Activated naive CD8-positive, alpha-beta T cell treated with anti-CD3 and anti-CD28 coated beads, Interleukin-2, amount 50 U/mL, for 24 hours (primary cell): ENCODE data around the gene LEF1.

Experiments
- ATAC-seq: fragments of 150-1000 bp; cut with Tn5 transposase; one replicate; pipeline ENCODE4 v1.10.0; 2021
- DNase-seq: peaks from one replicate; pipeline ENCODE4 v3.0.0; 2021
- H3K27ac Mint-ChIP-seq: one replicate; pipeline ENCODE4 v1.8.0; 2021; ENCODE audit warnings: mild to moderate bottlenecking, mixed read lengths
- H3K27me3 Mint-ChIP-seq: one replicate; pipeline ENCODE4 v1.8.0; 2021; ENCODE audit warnings: mixed read lengths
- H3K36me3 Mint-ChIP-seq: one replicate; pipeline ENCODE4 v1.8.0; 2021; ENCODE audit warnings: low read depth, mixed read lengths
- H3K4me1 Mint-ChIP-seq: one replicate; pipeline ENCODE4 v1.8.0; 2021; ENCODE audit warnings: mixed read lengths
- H3K4me3 Mint-ChIP-seq: one replicate; pipeline ENCODE4 v1.8.0; 2021; ENCODE audit warnings: mild to moderate bottlenecking, moderate library complexity, mixed read lengths
- H3K9me3 Mint-ChIP-seq: one replicate; pipeline ENCODE4 v1.8.0; 2021; ENCODE audit warnings: mixed read lengths

The LEF1 gene

GRCh38 chr4:108149588-108150380 lies 18.9 kb downstream of the LEF1 start:
- peak overlapping the region; percentile 44 for H3K4me3 Mint-ChIP-seq
- H3K4me1 Mint-ChIP-seq: peaks cover 80% of the 10 kb centered on the region
- peak overlapping the region; percentile 73 for H3K27ac Mint-ChIP-seq
- ATAC-seq (no peak), DNase-seq (no peak)
- no peaks in the 10 kb centered on the region for H3K9me3 Mint-ChIP-seq
- peaks cover 15% of the 10 kb centered on the region for H3K36me3 Mint-ChIP-seq
- no peaks in the 10 kb centered on the region for H3K27me3 Mint-ChIP-seq

- peaks cover 15% of the 10 kb centered on the region for H3K36me3 Mint-ChIP-seq
These were observed 20.4 kb downstream of the LEF1 start for GRCh38 chr4:108148316-108148715.

GRCh38 chr4:108146819-108147218 lies 21.9 kb downstream of the LEF1 start:
- Mint-ChIP-seq H3K27me3 (no peaks in the 10 kb centered on the region), H3K27ac (peak overlapping the region; percentile 82), H3K36me3 (peaks cover 6% of the 10 kb centered on the region), H3K9me3 (no peaks in the 10 kb centered on the region), H3K4me3 (peak overlapping the region; percentile 66), H3K4me1 (peaks cover 89% of the 10 kb centered on the region)
- DNase-seq (no peak), ATAC-seq (no peak)

More at GRCh38 chr4:108148316-108148715, 20.4 kb downstream of the LEF1 start:
- peak; percentile 71 for ATAC-seq
- no peak for DNase-seq
- H3K9me3 Mint-ChIP-seq: no peaks in the 10 kb centered on the region
- peak overlapping the region; percentile 22 for H3K4me3 Mint-ChIP-seq
- H3K27ac Mint-ChIP-seq: peak overlapping the region; percentile 82
- no peaks in the 10 kb centered on the region for H3K27me3 Mint-ChIP-seq
- H3K4me1 Mint-ChIP-seq: peaks cover 91% of the 10 kb centered on the region

GRCh38 chr4:108146336-108146735 lies 22.4 kb downstream of the LEF1 start:
- Mint-ChIP-seq H3K4me3 (peak overlapping the region; percentile 66), H3K9me3 (no peaks in the 10 kb centered on the region), H3K27me3 (no peaks in the 10 kb centered on the region), H3K36me3 (peaks cover 5% of the 10 kb centered on the region), H3K27ac (peak overlapping the region; percentile 82), H3K4me1 (peaks cover 90% of the 10 kb centered on the region)
- no peak for DNase-seq
- ATAC-seq: no peak

GRCh38 chr4:108144451-108144850 lies 24.3 kb downstream of the LEF1 start:
- Mint-ChIP-seq H3K9me3 (no peaks in the 10 kb centered on the region), H3K4me1 (peaks cover 93% of the 10 kb centered on the region), H3K4me3 (peak overlapping the region; percentile 45), H3K27ac (peak overlapping the region; percentile 82), H3K36me3 (peaks cover 6% of the 10 kb centered on the region), H3K27me3 (no peaks in the 10 kb centered on the region)
- ATAC-seq: peak; percentile 71
- peak; percentile 43 for DNase-seq

GRCh38 chr4:108143515-108143914 lies 25.2 kb downstream of the LEF1 start:
- peaks cover 7% of the 10 kb centered on the region for H3K36me3 Mint-ChIP-seq
- ATAC-seq: no peak
- H3K9me3 Mint-ChIP-seq: no peaks in the 10 kb centered on the region
- peak overlapping the region; percentile 45 for H3K4me3 Mint-ChIP-seq
- H3K27ac Mint-ChIP-seq: peak overlapping the region; percentile 82
- no peak for DNase-seq
- no peaks in the 10 kb centered on the region for H3K27me3 Mint-ChIP-seq
- H3K4me1 Mint-ChIP-seq: peaks cover 98% of the 10 kb centered on the region

GRCh38 chr4:108142870-108143269 lies 25.9 kb downstream of the LEF1 start:
- DNase-seq (no peak), ATAC-seq (no peak)
- Mint-ChIP-seq H3K27me3 (no peaks in the 10 kb centered on the region), H3K9me3 (no peaks in the 10 kb centered on the region), H3K4me1 (peaks cover 98% of the 10 kb centered on the region), H3K4me3 (peak overlapping the region; percentile 45), H3K27ac (peak overlapping the region; percentile 82), H3K36me3 (peaks cover 7% of the 10 kb centered on the region)

- Mint-ChIP-seq H3K36me3 (peaks cover 7% of the 10 kb centered on the region), H3K4me3 (peak overlapping the region; percentile 69), H3K4me1 (peaks cover 93% of the 10 kb centered on the region), H3K27ac (peak overlapping the region; percentile 100), H3K27me3 (no peaks in the 10 kb centered on the region), H3K9me3 (no peaks in the 10 kb centered on the region)
- DNase-seq (no peak), ATAC-seq (peak; percentile 20)
These were observed 27.4 kb downstream of the LEF1 start for GRCh38 chr4:108141213-108141950.

- Mint-ChIP-seq H3K9me3 (no peaks in the 10 kb centered on the region), H3K4me1 (peaks cover 93% of the 10 kb centered on the region), H3K36me3 (peaks cover 7% of the 10 kb centered on the region), H3K4me3 (peak overlapping the region; percentile 69), H3K27ac (peak overlapping the region; percentile 100), H3K27me3 (no peaks in the 10 kb centered on the region)
- ATAC-seq: no peak
- no peak for DNase-seq
These were observed 28.4 kb downstream of the LEF1 start for GRCh38 chr4:108140328-108140727.

- DNase-seq (no peak), ATAC-seq (peak; percentile 38)
- H3K27ac Mint-ChIP-seq: peak overlapping the region; percentile 100
- peaks cover 93% of the 10 kb centered on the region for H3K4me1 Mint-ChIP-seq
- H3K9me3 Mint-ChIP-seq: no peaks in the 10 kb centered on the region
- H3K36me3 Mint-ChIP-seq: peaks cover 7% of the 10 kb centered on the region
- peak overlapping the region; percentile 69 for H3K4me3 Mint-ChIP-seq
- no peaks in the 10 kb centered on the region for H3K27me3 Mint-ChIP-seq
These were observed 29.6 kb downstream of the LEF1 start for GRCh38 chr4:108139089-108139488.

GRCh38 chr4:108135549-108136209 lies 33.1 kb downstream of the LEF1 start:
- ATAC-seq (peak; percentile 23), DNase-seq (no peak)
- peaks cover 15% of the 10 kb centered on the region for H3K36me3 Mint-ChIP-seq
- no peaks in the 10 kb centered on the region for H3K9me3 Mint-ChIP-seq
- peaks cover 90% of the 10 kb centered on the region for H3K4me1 Mint-ChIP-seq
- H3K27ac Mint-ChIP-seq: peak overlapping the region; percentile 77
- H3K27me3 Mint-ChIP-seq: no peaks in the 10 kb centered on the region
- peak overlapping the region; percentile 66 for H3K4me3 Mint-ChIP-seq

- H3K4me1 Mint-ChIP-seq: peaks cover 91% of the 10 kb centered on the region
- peak overlapping the region; percentile 65 for H3K27ac Mint-ChIP-seq
- no peak for DNase-seq
- ATAC-seq: no peak
- H3K4me3 Mint-ChIP-seq: no peak overlapping the region
- H3K36me3 Mint-ChIP-seq: peaks cover 19% of the 10 kb centered on the region
- H3K27me3 Mint-ChIP-seq: no peaks in the 10 kb centered on the region
- H3K9me3 Mint-ChIP-seq: no peaks in the 10 kb centered on the region
These were observed 37.8 kb downstream of the LEF1 start for GRCh38 chr4:108130955-108131354.

GRCh38 chr4:108129196-108129595 lies 39.5 kb downstream of the LEF1 start:
- ATAC-seq (no peak), DNase-seq (no peak)
- peaks cover 89% of the 10 kb centered on the region for H3K4me1 Mint-ChIP-seq
- H3K27ac Mint-ChIP-seq: peak overlapping the region; percentile 92
- H3K27me3 Mint-ChIP-seq: no peaks in the 10 kb centered on the region
- H3K4me3 Mint-ChIP-seq: no peak overlapping the region
- H3K9me3 Mint-ChIP-seq: no peaks in the 10 kb centered on the region
- peaks cover 24% of the 10 kb centered on the region for H3K36me3 Mint-ChIP-seq

- Mint-ChIP-seq H3K36me3 (peaks cover 23% of the 10 kb centered on the region), H3K9me3 (no peaks in the 10 kb centered on the region), H3K27me3 (no peaks in the 10 kb centered on the region)
These were observed 41.9 kb downstream of the LEF1 start for GRCh38 chr4:108126806-108127205.

More at GRCh38 chr4:108126806-108127205, 41.9 kb downstream of the LEF1 start:
- Mint-ChIP-seq H3K4me1 (peaks cover 84% of the 10 kb centered on the region), H3K4me3 (peak overlapping the region; percentile 34), H3K27ac (peak overlapping the region; percentile 92)
- DNase-seq: no peak
- ATAC-seq: peak; percentile 85
